IMR-90 (cell line): ENCODE data around the gene PEA15. TPM values are rescaled to one million over a fixed set of nuclear protein-coding genes. Genes with fewer than 3 reads are reported as not detected.

Experiments
- ATAC-seq: fragments of 200-7000 bp; cut with Tn5 transposase; 2 replicates; pipeline ENCODE4 v1.9.1; 2020; ENCODE audit warnings: low read depth, mild to moderate bottlenecking, moderate library complexity
- BruUV-seq: library from RNA; stranded (reverse); fragments of 400-500 nt; replicated peaks from 2 replicates; lab custom pipeline; 2021; lab: Mats Ljungman, UMichigan
- CTCF ChIA-PET: fragments of 300-600 bp; formaldehyde crosslinking; extraction: SDS; loops from one replicate; lab custom pipeline; 2021; ENCODE audit warnings: antibody characterized with exemption; lab: Yijun Ruan, JAX
- POLR2A ChIA-PET: fragments of 300-600 bp; sonication (Branson Sonifier 250); formaldehyde crosslinking; loops from one replicate; lab custom pipeline; 2022; ENCODE audit warnings: antibody characterized with exemption; ENCODE audit not compliant: unreplicated experiment; lab: Charles Lee
- DNase-seq: peaks from one replicate; pipeline ENCODE4 v3.0.0; 2013
- H2AFZ ChIP-seq: replicated peaks from 2 replicates; pipeline ENCODE3; 2013; ENCODE audit warnings: low read length, mild to moderate bottlenecking; ENCODE audit not compliant: poor library complexity
- H2AK5ac ChIP-seq: 2 replicates; pipeline ENCODE4 v1.6.1; 2013; ENCODE audit warnings: low read depth, low read length, inconsistent platforms
- H2AK9ac ChIP-seq: replicated peaks from 2 replicates; pipeline ENCODE3; 2013; ENCODE audit warnings: mild to moderate bottlenecking, low read depth, low read length, moderate library complexity; ENCODE audit not compliant: poor library complexity
- H2BK120ac ChIP-seq: 2 replicates; pipeline ENCODE4 v1.6.1; 2013; ENCODE audit warnings: low read depth, low read length, inconsistent platforms
- H2BK15ac ChIP-seq: 3 replicates; pipeline ENCODE4 v1.6.1; 2013; ENCODE audit warnings: low read depth, low read length, inconsistent platforms
- H2BK20ac ChIP-seq: 2 replicates; pipeline ENCODE4 v1.6.1; 2013; ENCODE audit warnings: low read depth, mild to moderate bottlenecking, inconsistent platforms, low read length, moderate library complexity
- H2BK5ac ChIP-seq: 2 replicates; pipeline ENCODE4 v1.6.1; 2013; ENCODE audit warnings: mild to moderate bottlenecking, low read depth, low read length, inconsistent platforms; ENCODE audit not compliant: poor library complexity, severe bottlenecking
- H3K14ac ChIP-seq: replicated peaks from 2 replicates; pipeline ENCODE4 v1.6.1; 2013; ENCODE audit warnings: low read depth, low read length, inconsistent platforms
- H3K18ac ChIP-seq: 2 replicates; pipeline ENCODE4 v1.6.1; 2013; ENCODE audit warnings: low read depth, low read length, control low read depth
- H3K23ac ChIP-seq: 2 replicates; pipeline ENCODE4 v1.6.1; 2013; ENCODE audit warnings: low read depth, low read length, inconsistent platforms
- H3K27ac ChIP-seq: 2 replicates; pipeline ENCODE4 v1.5.1; 2013; ENCODE audit warnings: mild to moderate bottlenecking, control low read depth, low read length; ENCODE audit not compliant: insufficient read depth
- H3K27me3 ChIP-seq: 2 replicates; pipeline ENCODE4 v1.6.1; 2013; ENCODE audit warnings: low read length; ENCODE audit not compliant: control insufficient read depth, insufficient read depth
- H3K36me3 ChIP-seq: 2 replicates; pipeline ENCODE4 v1.6.1; 2013; ENCODE audit warnings: low read length, mixed read lengths; ENCODE audit not compliant: control insufficient read depth, insufficient read depth
- H3K4ac ChIP-seq: 2 replicates; pipeline ENCODE4 v1.6.1; 2013; ENCODE audit warnings: low read depth, low read length, inconsistent platforms
- H3K4me1 ChIP-seq: 2 replicates; pipeline ENCODE4 v1.6.1; 2013; ENCODE audit warnings: low read length, mixed read lengths; ENCODE audit not compliant: control insufficient read depth, insufficient read depth
- H3K4me2 ChIP-seq: 2 replicates; pipeline ENCODE4 v1.6.1; 2013; ENCODE audit warnings: low read depth, mild to moderate bottlenecking, control low read depth, low read length, moderate library complexity
- H3K4me3 ChIP-seq: 2 replicates; pipeline ENCODE4 v1.5.1; 2013; ENCODE audit warnings: low read depth, mild to moderate bottlenecking, control low read depth, low read length, moderate library complexity; ENCODE audit not compliant: insufficient read depth
- H3K56ac ChIP-seq: 2 replicates; pipeline ENCODE4 v1.6.1; 2013; ENCODE audit warnings: low read length, inconsistent platforms; ENCODE audit not compliant: insufficient read depth; ENCODE audit errors: extremely low read depth
- H3K79me1 ChIP-seq, 2 experiments: 2 replicates each; pipeline ENCODE4 v1.6.1; 2013; ENCODE audit warnings: low read length in 2 of 2, inconsistent platforms in 1 of 2, low read depth in 1 of 2
- H3K9ac ChIP-seq: 2 replicates; pipeline ENCODE4 v1.6.1; 2013; ENCODE audit warnings: low read depth, low read length, control low read depth
- H3K9me1 ChIP-seq: 2 replicates; pipeline ENCODE4 v1.6.1; 2013; ENCODE audit warnings: low read length, inconsistent platforms; ENCODE audit not compliant: insufficient read depth
- H3K9me3 ChIP-seq: 2 replicates; pipeline ENCODE4 v1.6.1; 2013; ENCODE audit warnings: low read length; ENCODE audit not compliant: control insufficient read depth, insufficient read depth
- H4K20me1 ChIP-seq: 2 replicates; pipeline ENCODE4 v1.6.1; 2013; ENCODE audit warnings: low read length, inconsistent platforms; ENCODE audit not compliant: insufficient read depth
- H4K5ac ChIP-seq: 2 replicates; pipeline ENCODE4 v1.6.1; 2013; ENCODE audit warnings: mild to moderate bottlenecking, low read depth, low read length, control low read depth
- H4K8ac ChIP-seq, 2 experiments: 2 replicates each; pipeline ENCODE4 v1.6.1; 2013; ENCODE audit warnings: low read depth in 2 of 2, low read length in 2 of 2, control low read depth in 1 of 2, inconsistent platforms in 1 of 2
- H4K91ac ChIP-seq: 2 replicates; pipeline ENCODE4 v1.6.1; 2013; ENCODE audit warnings: low read depth, low read length, inconsistent platforms; ENCODE audit not compliant: insufficient read depth
- BHLHE40 ChIP-seq: fragments of 150-350 bp; IDR thresholded peaks from 2 replicates; pipeline ENCODE4 v1.6.1; 2016; ENCODE audit warnings: mild to moderate bottlenecking, low read depth, low read length
- CEBPB ChIP-seq: IDR thresholded peaks from 2 replicates; pipeline ENCODE4 v1.6.1; 2012; ENCODE audit warnings: low read depth, low read length, improper control_type of control experiment
- MAFK ChIP-seq: IDR thresholded peaks from 2 replicates; pipeline ENCODE4 v1.6.1; 2012; ENCODE audit warnings: low read depth, low read length, improper control_type of control experiment
- MXI1 ChIP-seq: IDR thresholded peaks from 2 replicates; pipeline ENCODE4 v1.6.1; 2012; ENCODE audit warnings: low read depth, mild to moderate bottlenecking, low read length, moderate library complexity, borderline replicate concordance
- NFE2L2 ChIP-seq: fragments of 150-350 bp; IDR thresholded peaks from 2 replicates; pipeline ENCODE4 v1.6.1; 2016; ENCODE audit warnings: low read depth, mild to moderate bottlenecking, low read length
- POLR2A ChIP-seq: IDR thresholded peaks from 2 replicates; pipeline ENCODE4 v1.6.1; 2012; ENCODE audit warnings: mild to moderate bottlenecking, low read depth, low read length
- RAD21 ChIP-seq: IDR thresholded peaks from 2 replicates; pipeline ENCODE4 v1.6.1; 2012; ENCODE audit warnings: low read length, improper control_type of control experiment
- SMC3 ChIP-seq: fragments of 150-350 bp; IDR thresholded peaks from 2 replicates; pipeline ENCODE4 v1.6.1; 2016; ENCODE audit warnings: low read depth, mild to moderate bottlenecking, antibody characterized with exemption, low read length, moderate library complexity
- WGBS, 2 experiments: methylation state at CpG; one replicate each; pipeline versions ENCODE4 v1.1.5 to v1.1.7; 2013; ENCODE audit warnings: missing lambda C conversion rate in 2 of 2; ENCODE audit not compliant: insufficient read length in 1 of 2; ENCODE audit errors: extremely low coverage in 2 of 2; 5-methylcytosine and 5-hydroxymethylcytosine counted together
- dilution Hi-C: fragments of 300-500 bp; cut with HindIII; formaldehyde crosslinking; loops from one replicate; pipeline ENCODE4 v1.14.3; 2018; ENCODE audit warnings: low sequenced_read_pairs; ENCODE audit not compliant: unreplicated experiment
- in situ Hi-C: fragments of 300-500 bp; cut with MboI; formaldehyde crosslinking; loops from 3 replicates; pipeline ENCODE4 v1.14.3; 2019; ENCODE audit warnings: low sequenced_read_pairs, inconsistent platforms, mixed read lengths
- intact Hi-C: fragments of 100-400 bp; cut with micrococcal nuclease; formaldehyde crosslinking; loops from 2 replicates; pipeline ENCODE4 v1.10.0; 2022
- polyA plus RNA-seq, 3 experiments: library from polyadenylated mRNA; depleted of rRNA; stranded (reverse); fragments of >200 nt; gene quantifications; 2 replicates each; pipeline ENCODE4 v1.2.3, GENCODE V29; 2012; ENCODE audit warnings: low replicate concordance in 1 of 3
- total RNA-seq: library from RNA; depleted of rRNA; stranded (reverse); fragments of >200 nt; gene quantifications from 2 replicates; pipeline ENCODE4 v1.2.3, GENCODE V29; 2012
- TF ChIP-seq, protein P1 (sequence below): conservative IDR thresholded peaks from 2 replicates; pipeline ENCODE4 v1.5.1; 2012; ENCODE audit warnings: mild to moderate bottlenecking, low read depth, low read length, improper control_type of control experiment

PEA15 gene
- total and polyA plus RNA-seq, 2 of the 4 experiments (the other 2 are of a cell fraction), result 296 to 754 TPM

DNA sequence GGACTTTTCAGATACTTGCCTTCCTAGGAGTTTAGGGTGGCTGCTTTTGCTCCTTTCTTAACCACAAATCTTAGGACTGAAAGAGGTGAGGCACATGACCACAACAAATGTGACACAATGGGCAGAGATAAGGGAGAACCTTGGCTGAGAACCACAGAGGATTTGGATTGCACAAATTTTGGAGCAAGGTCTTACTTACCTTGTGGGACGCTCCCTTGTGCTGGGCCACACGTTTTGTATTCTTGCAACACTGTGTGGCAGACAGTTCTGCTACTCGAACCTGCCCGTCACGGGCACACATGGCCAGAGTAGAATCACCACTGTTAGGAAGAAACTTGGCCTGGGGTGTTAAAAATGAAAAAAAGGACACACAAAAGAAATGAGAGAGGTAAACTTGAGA lies 33.2 kb downstream of the PEA15 start:
- no peak overlapping the region for H3K56ac ChIP-seq
- no peaks in the 10 kb centered on the region for H3K9me3 ChIP-seq
- no peak overlapping the region for H2BK5ac ChIP-seq
- no peak overlapping the region for H4K91ac ChIP-seq
- peaks cover 41% of the 10 kb centered on the region for H3K36me3 ChIP-seq
- no peak overlapping the region for H3K4me2 ChIP-seq
- CTCF ChIA-PET, result interaction anchor here (1.2 to 1.6 kb wide), 2 partner anchors 13 to 153 kb away, joined by 3 to 6 read pairs; no protein-coding TSS in a partner anchor
- H2AK5ac ChIP-seq, result no peak overlapping the region
- peaks cover 4 to 18% of the 10 kb centered on the region in 2 experiments; a peak in 3 of 4 replicates for H3K79me1 ChIP-seq
- no peak overlapping the region for H3K18ac ChIP-seq
- H3K27ac ChIP-seq, result no peak overlapping the region
- no peaks in the 10 kb centered on the region for H3K4me1 ChIP-seq
- no peak for DNase-seq
- H2BK20ac ChIP-seq, result no peak overlapping the region
- H3K4ac ChIP-seq, result no peak overlapping the region
- H3K27me3 ChIP-seq, result no peaks in the 10 kb centered on the region
- no peak for ATAC-seq
- H4K20me1 ChIP-seq, result no peaks in the 10 kb centered on the region
- H2BK120ac ChIP-seq, result no peak overlapping the region
- dilution Hi-C loops, result no loop called here
- H4K8ac ChIP-seq, result no peak overlapping the region
- H3K14ac ChIP-seq, result no peak overlapping the region
- no peak overlapping the region for H2AFZ ChIP-seq
- BruUV-seq, result no TSS peak
- no peak overlapping the region for H3K4me3 ChIP-seq
- H4K5ac ChIP-seq, result no peak overlapping the region
- no peak overlapping the region for H2AK9ac ChIP-seq
- WGBS, 2 experiments, result 90% methylated on average over 2 of the region's 5 CpGs; no CpG with 5 or more reads in 1 of the 2 experiments
- no peak overlapping the region for H2BK15ac ChIP-seq
- H3K23ac ChIP-seq, result no peak overlapping the region
- in situ Hi-C loops, result no loop called here
- TF ChIP-seq NFE2L2 (no peak), SMC3 (no peak), RAD21 (no peak), CEBPB (no peak), MAFK (no peak), POLR2A (no peak), BHLHE40 (no peak), MXI1 (no peak)
- TF ChIP-seq, protein P1, sequence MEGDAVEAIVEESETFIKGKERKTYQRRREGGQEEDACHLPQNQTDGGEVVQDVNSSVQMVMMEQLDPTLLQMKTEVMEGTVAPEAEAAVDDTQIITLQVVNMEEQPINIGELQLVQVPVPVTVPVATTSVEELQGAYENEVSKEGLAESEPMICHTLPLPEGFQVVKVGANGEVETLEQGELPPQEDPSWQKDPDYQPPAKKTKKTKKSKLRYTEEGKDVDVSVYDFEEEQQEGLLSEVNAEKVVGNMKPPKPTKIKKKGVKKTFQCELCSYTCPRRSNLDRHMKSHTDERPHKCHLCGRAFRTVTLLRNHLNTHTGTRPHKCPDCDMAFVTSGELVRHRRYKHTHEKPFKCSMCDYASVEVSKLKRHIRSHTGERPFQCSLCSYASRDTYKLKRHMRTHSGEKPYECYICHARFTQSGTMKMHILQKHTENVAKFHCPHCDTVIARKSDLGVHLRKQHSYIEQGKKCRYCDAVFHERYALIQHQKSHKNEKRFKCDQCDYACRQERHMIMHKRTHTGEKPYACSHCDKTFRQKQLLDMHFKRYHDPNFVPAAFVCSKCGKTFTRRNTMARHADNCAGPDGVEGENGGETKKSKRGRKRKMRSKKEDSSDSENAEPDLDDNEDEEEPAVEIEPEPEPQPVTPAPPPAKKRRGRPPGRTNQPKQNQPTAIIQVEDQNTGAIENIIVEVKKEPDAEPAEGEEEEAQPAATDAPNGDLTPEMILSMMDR, result no peak
- intact Hi-C loops, result loop anchor here (5.0 kb wide), 1 partner anchor 79 kb away; no protein-coding TSS in a partner anchor
- H3K9ac ChIP-seq, result no peak overlapping the region
- POLR2A ChIA-PET, result no interaction called here
- H3K9me1 ChIP-seq, result no peaks in the 10 kb centered on the region; the same call in 1 of the 2 replicates
